ENCODE data around the gene PAPOLA.

PAPOLA gene

DNA sequence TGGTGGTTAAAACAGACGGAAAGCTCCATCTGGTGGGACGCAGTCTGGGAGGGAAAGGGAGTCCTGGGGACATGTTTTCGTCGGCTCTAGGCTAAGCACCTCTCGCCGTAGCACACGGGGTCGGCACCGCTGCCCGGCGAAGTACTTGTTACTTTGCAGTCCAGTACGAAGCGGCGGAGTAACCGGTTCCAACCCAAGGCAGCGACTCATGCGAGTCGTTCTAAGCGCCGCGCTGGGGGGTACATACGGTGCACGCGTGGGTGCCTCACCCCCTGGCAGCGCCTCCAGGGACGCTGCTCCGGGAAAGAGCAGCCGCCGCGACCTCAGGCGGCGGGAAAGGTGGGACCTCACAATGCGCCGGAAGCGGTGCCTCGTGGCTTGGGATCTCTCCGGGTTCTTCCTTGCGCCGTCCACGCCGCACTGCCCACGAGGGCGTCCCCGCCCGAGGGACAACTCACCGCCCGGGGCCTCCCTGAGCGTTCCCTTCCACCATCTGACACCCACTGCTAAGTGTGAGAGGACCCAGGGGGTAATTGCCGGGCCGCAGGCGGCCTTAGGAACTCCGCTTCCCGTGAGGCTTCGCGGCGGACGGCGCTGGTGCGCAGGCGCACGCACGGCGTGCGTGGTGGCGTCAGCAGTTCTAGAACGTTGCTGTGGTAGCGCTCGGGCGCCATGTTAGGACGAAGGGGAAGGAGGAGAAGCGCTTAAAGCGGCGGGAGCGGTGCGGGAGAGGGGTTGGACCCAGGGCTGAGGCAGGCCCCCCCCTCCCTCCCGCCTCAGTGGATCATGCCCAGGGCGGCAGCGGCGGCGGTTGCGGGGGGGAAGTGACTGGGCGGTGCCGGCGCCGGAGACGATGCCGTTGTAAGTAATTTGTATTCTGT is at the start of gene PAPOLA:
Gene PAPOLA, plus strand, starts transcription at position 643 of the 881 bp plus-strand sequence. Its CDS starts 211 bp downstream, at position 854.
- peak; percentile 90 for DNase-seq (ENCODE audit: low spot score)
- TF ChIP-seq, protein P1, sequence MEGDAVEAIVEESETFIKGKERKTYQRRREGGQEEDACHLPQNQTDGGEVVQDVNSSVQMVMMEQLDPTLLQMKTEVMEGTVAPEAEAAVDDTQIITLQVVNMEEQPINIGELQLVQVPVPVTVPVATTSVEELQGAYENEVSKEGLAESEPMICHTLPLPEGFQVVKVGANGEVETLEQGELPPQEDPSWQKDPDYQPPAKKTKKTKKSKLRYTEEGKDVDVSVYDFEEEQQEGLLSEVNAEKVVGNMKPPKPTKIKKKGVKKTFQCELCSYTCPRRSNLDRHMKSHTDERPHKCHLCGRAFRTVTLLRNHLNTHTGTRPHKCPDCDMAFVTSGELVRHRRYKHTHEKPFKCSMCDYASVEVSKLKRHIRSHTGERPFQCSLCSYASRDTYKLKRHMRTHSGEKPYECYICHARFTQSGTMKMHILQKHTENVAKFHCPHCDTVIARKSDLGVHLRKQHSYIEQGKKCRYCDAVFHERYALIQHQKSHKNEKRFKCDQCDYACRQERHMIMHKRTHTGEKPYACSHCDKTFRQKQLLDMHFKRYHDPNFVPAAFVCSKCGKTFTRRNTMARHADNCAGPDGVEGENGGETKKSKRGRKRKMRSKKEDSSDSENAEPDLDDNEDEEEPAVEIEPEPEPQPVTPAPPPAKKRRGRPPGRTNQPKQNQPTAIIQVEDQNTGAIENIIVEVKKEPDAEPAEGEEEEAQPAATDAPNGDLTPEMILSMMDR (conservative IDR thresholded peaks at IDR 0.05; ENCODE audit: low read depth) = no peak
- H3K27ac ChIP-seq = peak within 1 kb of the TSS; percentile 87
- ChIA-PET POLR2A (ENCODE audit: low non-redundant PET) (no interaction called here), CTCF (interaction anchor here (0.7 kb wide), 1 partner anchor 413 kb away, joined by 3 read pairs; no protein-coding TSS in a partner anchor)

- no peak for DNase-seq (ENCODE audit: low spot score)
- ChIA-PET POLR2A (ENCODE audit: low non-redundant PET) (no interaction called here), CTCF (no interaction called here)
- TF ChIP-seq, protein P1 (conservative IDR thresholded peaks at IDR 0.05; ENCODE audit: low read depth) = no peak
- H3K27ac ChIP-seq = no peak overlapping the region
These were observed 49.5 kb upstream of the PAPOLA start for GRCh38 chr14:96452684-96453083.

DNA sequence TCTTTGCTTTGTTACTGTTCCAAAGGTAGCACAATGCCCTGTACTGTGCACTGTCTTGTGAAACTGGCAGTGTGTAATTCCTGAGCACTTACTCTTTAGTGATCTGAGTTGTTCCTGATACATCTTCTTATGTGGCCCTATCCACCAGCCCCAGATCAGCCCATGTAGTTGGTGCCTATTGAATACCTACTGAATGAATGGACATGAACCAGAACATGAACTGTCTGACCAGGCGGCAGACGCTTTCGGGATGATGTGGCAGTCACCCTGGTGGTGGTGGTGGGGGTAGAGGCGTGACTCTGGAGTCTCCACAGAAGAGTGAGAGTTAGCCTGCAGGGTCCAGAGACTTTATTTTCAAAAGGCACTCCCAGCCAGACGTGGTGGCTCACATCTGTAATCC is 46.6 kb upstream of the PAPOLA start:
- no peak overlapping the region for H3K27ac ChIP-seq
- CTCF ChIA-PET = no interaction called here
- TF ChIP-seq, protein P1 (conservative IDR thresholded peaks at IDR 0.05; ENCODE audit: low read depth) = no peak
- DNase-seq (ENCODE audit: low spot score) = no peak
- POLR2A ChIA-PET (ENCODE audit: low non-redundant PET) = no interaction called here

DNA sequence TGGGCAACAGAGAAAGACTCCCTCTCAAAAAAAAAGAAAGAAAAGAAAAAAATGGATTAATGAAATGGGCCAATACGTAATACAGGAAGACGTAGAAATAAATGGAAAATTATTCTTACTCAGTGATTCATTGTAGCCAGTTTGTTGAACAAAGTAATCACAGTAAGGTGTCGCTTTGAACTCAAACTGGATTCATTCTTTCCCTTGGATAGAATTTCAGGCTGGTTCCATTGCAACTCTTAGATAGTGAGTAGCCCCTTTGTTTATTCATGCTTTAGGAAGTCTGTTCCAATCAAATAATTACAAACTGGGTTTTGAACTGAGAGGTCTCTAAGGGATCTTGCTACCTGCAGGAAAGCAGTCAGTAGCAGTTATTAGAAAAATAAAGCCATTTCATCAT is 42.3 kb upstream of the PAPOLA start:
- TF ChIP-seq, protein P1 (conservative IDR thresholded peaks at IDR 0.05; ENCODE audit: low read depth) = no peak
- H3K27ac ChIP-seq = no peak overlapping the region
- DNase-seq (ENCODE audit: low spot score) = no peak
- CTCF ChIA-PET = no interaction called here
- POLR2A ChIA-PET (ENCODE audit: low non-redundant PET) = no interaction called here

DNA sequence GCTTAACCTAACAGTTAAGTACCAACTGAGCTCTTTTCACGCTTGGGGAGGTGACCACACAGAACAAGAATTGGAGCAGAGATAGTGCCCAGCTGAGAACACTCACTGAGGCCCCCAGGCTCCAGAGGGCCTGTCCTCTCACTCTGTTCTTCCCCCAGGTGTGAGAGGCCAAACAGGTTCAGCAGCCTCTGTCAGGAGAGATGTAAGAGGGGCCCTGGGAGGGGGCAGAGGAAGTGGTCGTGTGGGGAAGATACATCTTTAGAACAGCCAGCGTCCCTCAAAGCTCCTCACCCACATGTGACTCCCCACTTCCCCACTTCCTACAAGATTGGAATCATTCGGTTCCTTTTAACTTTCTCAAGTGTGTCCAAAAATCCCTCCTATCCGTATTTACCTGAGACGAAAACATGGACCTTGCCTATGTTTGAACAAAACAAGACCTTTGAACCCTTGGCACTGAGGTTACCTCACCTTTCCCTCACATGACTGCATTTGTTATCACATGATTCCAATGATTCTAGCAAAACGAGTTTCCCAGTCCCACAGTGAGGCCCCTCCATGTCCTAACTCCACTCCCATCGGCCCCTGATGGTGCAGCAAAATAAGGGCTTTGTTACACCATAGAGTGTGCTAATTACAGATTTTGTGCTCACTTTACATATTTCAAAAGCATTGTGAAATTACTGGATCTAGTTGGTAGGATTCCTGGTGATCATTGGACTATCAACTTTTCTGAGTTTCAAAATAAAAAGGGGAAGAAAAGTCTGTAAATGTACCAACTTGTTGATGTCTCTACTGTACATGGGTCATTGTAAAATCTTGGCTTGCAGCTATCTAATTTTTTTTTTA is 40.0 kb upstream of the PAPOLA start:
- CTCF ChIA-PET = no interaction called here
- POLR2A ChIA-PET (ENCODE audit: low non-redundant PET) = no interaction called here
- DNase-seq (ENCODE audit: low spot score) = no peak

DNA sequence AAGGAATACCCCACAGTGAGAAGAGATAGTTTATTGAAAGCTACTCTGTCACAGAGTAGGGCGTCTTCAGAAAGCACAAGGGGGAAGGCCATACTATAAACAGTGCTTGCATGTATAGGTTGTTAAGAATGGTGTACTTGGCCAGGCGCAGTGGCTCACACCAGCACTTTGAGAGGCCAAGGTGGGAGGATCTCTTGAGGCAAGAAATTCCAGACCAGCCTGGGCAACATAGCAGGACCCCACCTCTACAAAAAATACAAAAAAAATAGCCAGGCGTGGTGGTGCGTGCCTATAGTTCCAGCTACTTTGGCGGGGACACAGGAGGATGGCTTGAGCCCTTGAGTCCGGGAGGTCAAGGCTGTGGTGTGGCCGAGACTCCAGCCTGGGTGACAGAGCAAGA is 38.0 kb upstream of the PAPOLA start:
- DNase-seq (ENCODE audit: low spot score) = no peak
- H3K27ac ChIP-seq = no peak overlapping the region
- POLR2A ChIA-PET (ENCODE audit: low non-redundant PET) = no interaction called here
- CTCF ChIA-PET = interaction anchor here (0.6 kb wide), 1 partner anchor 16 kb away, joined by 6 read pairs; no protein-coding TSS in a partner anchor
- TF ChIP-seq, protein P1 (conservative IDR thresholded peaks at IDR 0.05; ENCODE audit: low read depth) = no peak

More for the DNA sequence above, 40.0 kb upstream of the PAPOLA start:
- no peak overlapping the region for H3K27ac ChIP-seq
- TF ChIP-seq, protein P1 (conservative IDR thresholded peaks at IDR 0.05; ENCODE audit: low read depth) = no peak
